ENCODE measurements around the gene SLC2A5.

DNA sequence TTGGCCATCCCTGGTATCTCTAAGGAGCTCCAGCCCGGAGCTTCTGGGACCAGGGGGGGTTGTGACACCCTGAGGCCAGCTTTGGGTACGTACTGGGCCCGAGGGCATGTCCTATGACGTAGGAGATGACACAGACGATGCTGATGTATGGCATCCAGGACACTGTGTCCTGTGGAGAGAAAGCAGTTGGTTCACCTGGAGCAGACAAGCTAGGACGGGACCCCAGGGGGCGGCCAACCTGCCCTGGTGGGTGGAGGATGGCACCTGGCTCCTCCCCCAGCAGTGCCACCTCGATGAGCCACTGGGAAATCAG, 31.1 kb downstream of the SLC2A5 start:
- TF ChIP-seq POLR2AphosphoS5 (IDR thresholded peaks at IDR 0.05) (no peak), POLR2A (IDR thresholded peaks at IDR 0.05) (no peak)
- TF ChIP-seq, protein P1, sequence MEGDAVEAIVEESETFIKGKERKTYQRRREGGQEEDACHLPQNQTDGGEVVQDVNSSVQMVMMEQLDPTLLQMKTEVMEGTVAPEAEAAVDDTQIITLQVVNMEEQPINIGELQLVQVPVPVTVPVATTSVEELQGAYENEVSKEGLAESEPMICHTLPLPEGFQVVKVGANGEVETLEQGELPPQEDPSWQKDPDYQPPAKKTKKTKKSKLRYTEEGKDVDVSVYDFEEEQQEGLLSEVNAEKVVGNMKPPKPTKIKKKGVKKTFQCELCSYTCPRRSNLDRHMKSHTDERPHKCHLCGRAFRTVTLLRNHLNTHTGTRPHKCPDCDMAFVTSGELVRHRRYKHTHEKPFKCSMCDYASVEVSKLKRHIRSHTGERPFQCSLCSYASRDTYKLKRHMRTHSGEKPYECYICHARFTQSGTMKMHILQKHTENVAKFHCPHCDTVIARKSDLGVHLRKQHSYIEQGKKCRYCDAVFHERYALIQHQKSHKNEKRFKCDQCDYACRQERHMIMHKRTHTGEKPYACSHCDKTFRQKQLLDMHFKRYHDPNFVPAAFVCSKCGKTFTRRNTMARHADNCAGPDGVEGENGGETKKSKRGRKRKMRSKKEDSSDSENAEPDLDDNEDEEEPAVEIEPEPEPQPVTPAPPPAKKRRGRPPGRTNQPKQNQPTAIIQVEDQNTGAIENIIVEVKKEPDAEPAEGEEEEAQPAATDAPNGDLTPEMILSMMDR (IDR thresholded peaks at IDR 0.05): no peak
